Naive thymus-derived CD8-positive, alpha-beta T cell (primary cell): Measurements from ENCODE around the gene CTSZ. TPM values are rescaled to one million over a fixed set of nuclear protein-coding genes. Genes with fewer than 3 reads are reported as not detected.
A peak's percentile ranks its signal among the peaks of the same experiment; 100 is the strongest.
"Not testable (repeated sequence)": the region's sequence is repeated elsewhere in the genome, so short reads cannot be mapped to it uniquely, and the experiment has no call there.

Experiments
- ATAC-seq, 2 donors: fragments of 150-1000 bp; cut with Tn5 transposase in 1 of 2; sonication (Bioruptor Pico), chemical (Tn5 transposase) in 1 of 2; 1 replicate in 1 of 2; 2 replicates in 1 of 2; pipeline ENCODE4 v1.10.0; 2021; ENCODE audit warnings: mild to moderate bottlenecking in 2 of 2, moderate library complexity in 2 of 2
- POLR2A ChIA-PET: fragments of 350-600 bp; sonication (Branson Sonifier 250); formaldehyde crosslinking; loops from one replicate; lab custom pipeline; 2021; ENCODE audit warnings: antibody characterized with exemption; lab: Charles Lee
- DNase-seq, 10 donors: peaks; one replicate each; pipeline versions ENCODE4 v3.0.0 to v3.0.0-alpha.2; 2020 to 2022
- H3K27ac Mint-ChIP-seq, 10 donors: one replicate each; pipeline ENCODE4 v1.8.0; 2020 to 2022; ENCODE audit warnings: mild to moderate bottlenecking in 10 of 10, mixed read lengths in 10 of 10, moderate library complexity in 4 of 10, inconsistent platforms in 1 of 10
- H3K27me3 Mint-ChIP-seq, 5 donors: one replicate each; pipeline ENCODE4 v1.8.0; 2021 to 2022; ENCODE audit warnings: mixed read lengths in 5 of 5
- H3K36me3 Mint-ChIP-seq, 3 donors: one replicate each; pipeline ENCODE4 v1.8.0; 2020 to 2022; ENCODE audit warnings: mixed read lengths in 3 of 3, mild to moderate bottlenecking in 2 of 3, inconsistent platforms in 1 of 3
- H3K4me1 Mint-ChIP-seq, 4 donors: one replicate each; pipeline ENCODE4 v1.8.0; 2021 to 2022; ENCODE audit warnings: mixed read lengths in 4 of 4
- H3K4me3 Mint-ChIP-seq, 10 donors: one replicate each; pipeline ENCODE4 v1.8.0; 2020 to 2022; ENCODE audit warnings: mild to moderate bottlenecking in 10 of 10, mixed read lengths in 10 of 10, moderate library complexity in 6 of 10, inconsistent platforms in 1 of 10
- H3K9me3 Mint-ChIP-seq, 9 donors: one replicate each; pipeline ENCODE4 v1.8.0; 2020 to 2022; ENCODE audit warnings: mixed read lengths in 9 of 9, mild to moderate bottlenecking in 3 of 9, inconsistent platforms in 1 of 9, moderate library complexity in 1 of 9
- polyA plus RNA-seq, 3 donors: library from polyadenylated mRNA; unstranded; fragments of 300-500 nt; fragmentation: Illumina TruSeq; gene quantifications; one replicate each; pipeline ENCODE4 v1.2.3, GENCODE V29; 2021
- total RNA-seq, 8 experiments: library from RNA in 2 of 8; stranded (reverse) in 2 of 8; gene quantifications; one replicate each; pipeline ENCODE4 v1.2.3 and lab custom pipeline; 2021 to 2026

CTSZ gene
- total and polyA plus RNA-seq, 5 experiments from 2014 or later = 0.60 to 19.1 (median 2.9) TPM

DNA sequence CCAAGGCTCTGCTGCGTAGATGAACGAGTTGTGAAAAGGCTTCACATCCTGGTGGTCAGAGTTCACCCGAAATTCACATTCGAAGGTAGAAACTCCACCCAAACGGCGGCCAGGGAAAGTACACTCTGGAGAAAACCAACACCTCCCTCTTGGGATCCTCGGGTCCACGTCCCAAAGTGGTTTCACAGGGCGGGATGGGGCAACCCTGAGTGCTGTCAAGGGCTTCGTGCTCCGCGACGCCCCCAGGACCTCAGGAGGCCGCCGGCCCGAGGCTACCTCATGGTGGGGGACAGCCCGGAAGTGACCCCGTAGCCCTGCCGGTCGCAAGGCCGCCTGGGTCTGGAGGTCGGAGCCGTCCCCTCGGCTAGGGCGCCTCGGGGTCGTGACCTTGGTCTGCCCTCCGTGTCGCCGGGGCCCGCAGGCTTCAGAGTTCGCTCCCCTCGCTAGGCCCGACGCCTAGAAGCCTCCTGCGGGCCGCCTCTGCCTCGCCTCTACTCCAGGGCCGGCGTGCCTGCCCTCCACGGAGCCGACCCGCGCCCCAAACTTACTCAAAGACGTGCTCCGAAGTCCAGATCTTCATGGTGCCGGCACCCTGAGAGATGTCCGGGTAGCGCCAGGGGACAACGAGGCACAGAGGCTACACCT lies 35.2 kb upstream of the CTSZ start, which contains the start of gene PRELID3B:
TSS of gene PRELID3B (minus strand) at position 636 of the 645 bp plus-strand sequence. CDS start at position 580, 56 bp downstream.
- Mint-ChIP-seq H3K4me1 (peaks cover 20 to 56% (median 51%) of the 10 kb centered on the region in 4 donors), H3K36me3 (peaks cover 0 to 29% (median 8%) of the 10 kb centered on the region in 3 donors), H3K9me3 (no peaks in the 10 kb centered on the region), H3K27me3 (no peaks in the 10 kb centered on the region), H3K4me3 (peak within 1 kb of the TSS; percentile 63 to 94 (median 90)), H3K27ac (peak within 1 kb of the TSS; percentile 81 to 98 (median 94))
- ATAC-seq (peak; percentile 33 to 42), DNase-seq (peak in 5 of 10 donors; percentile 21 to 65 (median 26))
- POLR2A ChIA-PET = interaction anchor here (1.0 to 3.9 kb wide), 9 partner anchors 8 to 153 kb away, joined by 3 to 68 read pairs (median 5); partner anchors contain the start of genes ATP5F1E and NELFCD

DNA sequence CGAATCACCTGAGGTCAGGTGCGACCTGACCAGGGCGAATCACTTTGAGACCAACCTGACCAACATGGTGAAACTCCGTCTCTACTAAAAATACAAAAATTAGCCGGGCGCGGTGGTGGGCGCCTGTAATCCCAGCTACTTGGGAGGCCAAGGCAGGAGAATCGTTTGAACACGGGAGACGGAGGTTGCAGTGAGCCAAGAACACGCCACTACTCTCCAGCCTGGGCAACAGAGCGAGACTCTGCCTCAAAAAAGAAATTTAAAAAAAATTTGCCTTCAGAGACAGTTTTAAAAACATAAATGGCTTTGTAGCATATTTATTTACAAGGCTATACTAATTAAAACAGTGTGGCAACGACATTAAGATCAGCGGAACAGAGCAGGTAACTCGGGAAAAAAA lies 34.4 kb upstream of the CTSZ start:
- DNase-seq, H3K9me3 Mint-ChIP-seq, ATAC-seq, H3K27me3 Mint-ChIP-seq: not testable (repeated sequence)
- Mint-ChIP-seq H3K4me3 (peak overlapping the region; percentile 63 to 94 (median 86)), H3K4me1 (peaks cover 23 to 62% (median 54%) of the 10 kb centered on the region in 4 donors), H3K27ac (peak overlapping the region in 7 of 10 donors; percentile 21 to 91 (median 60)), H3K36me3 (peaks cover 0 to 37% (median 8%) of the 10 kb centered on the region in 3 donors)
- POLR2A ChIA-PET = interaction anchor here (1.0 to 3.9 kb wide), 4 partner anchors 9 to 152 kb away, joined by 3 to 68 read pairs (median 6); partner anchors contain the start of genes ATP5F1E and NELFCD

DNA sequence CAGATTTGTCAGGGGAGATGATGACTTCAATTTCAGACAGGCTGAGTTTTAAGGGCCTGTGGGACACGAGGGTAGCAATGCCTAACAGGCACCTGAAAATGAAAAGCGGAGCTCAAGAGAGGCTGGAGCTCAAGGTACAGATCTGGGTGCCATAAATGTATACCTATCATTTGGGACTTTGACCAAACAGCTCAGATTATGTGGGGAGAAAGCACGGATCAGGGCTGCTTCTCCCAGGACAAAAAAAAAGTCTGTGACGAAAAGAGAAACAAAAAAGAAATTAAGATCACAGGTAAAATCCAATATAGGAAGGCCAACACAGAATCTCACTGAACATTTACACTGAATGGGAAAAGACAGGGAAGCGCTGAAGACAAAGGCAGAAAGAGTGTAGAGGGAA lies 33.6 kb upstream of the CTSZ start:
- H3K4me1 Mint-ChIP-seq = peaks cover 23 to 62% (median 54%) of the 10 kb centered on the region in 4 donors
- peak overlapping the region in 9 of 10 donors; percentile 29 to 90 (median 40) for H3K27ac Mint-ChIP-seq
- no peaks in the 10 kb centered on the region for H3K9me3 Mint-ChIP-seq
- no peak for ATAC-seq
- no peaks in the 10 kb centered on the region for H3K27me3 Mint-ChIP-seq
- peaks cover 4 to 45% (median 12%) of the 10 kb centered on the region in 3 donors for H3K36me3 Mint-ChIP-seq
- POLR2A ChIA-PET = interaction anchor here (3.9 kb wide), 1 partner anchor 8 kb away, joined by 68 read pairs; the partner anchor contains the start of gene ATP5F1E
- H3K4me3 Mint-ChIP-seq = peak overlapping the region; percentile 63 to 94 (median 86)
- DNase-seq = no peak

DNA sequence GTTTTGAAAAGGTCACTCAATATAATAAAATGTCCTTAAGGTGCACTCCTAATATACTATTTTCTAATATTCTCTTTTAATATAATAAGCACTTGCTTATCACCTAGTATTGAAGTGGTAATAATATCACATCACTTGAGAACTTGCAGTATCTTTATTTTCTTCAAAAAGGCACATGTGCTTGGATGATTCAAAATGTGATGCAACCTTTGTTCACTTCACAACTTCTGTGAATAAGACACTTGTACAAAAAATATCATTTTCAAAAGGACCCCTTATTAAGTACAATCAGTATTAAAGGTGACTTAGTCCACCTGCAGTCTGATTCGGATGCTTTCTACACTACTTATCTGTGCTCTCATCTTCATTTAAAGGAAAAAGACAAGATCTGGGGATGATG lies 32.2 kb upstream of the CTSZ start:
- DNase-seq (no peak), ATAC-seq (no peak)
- Mint-ChIP-seq H3K27ac (peak overlapping the region in 4 of 10 donors; percentile 24 to 66 (median 42)), H3K4me1 (peaks cover 26 to 60% (median 50%) of the 10 kb centered on the region in 4 donors), H3K4me3 (peak overlapping the region in 3 of 10 donors; percentile 5 to 39 (median 10)), H3K9me3 (no peaks in the 10 kb centered on the region), H3K27me3 (no peaks in the 10 kb centered on the region), H3K36me3 (peaks cover 8 to 57% (median 20%) of the 10 kb centered on the region in 3 donors)
- POLR2A ChIA-PET = no interaction called here

DNA sequence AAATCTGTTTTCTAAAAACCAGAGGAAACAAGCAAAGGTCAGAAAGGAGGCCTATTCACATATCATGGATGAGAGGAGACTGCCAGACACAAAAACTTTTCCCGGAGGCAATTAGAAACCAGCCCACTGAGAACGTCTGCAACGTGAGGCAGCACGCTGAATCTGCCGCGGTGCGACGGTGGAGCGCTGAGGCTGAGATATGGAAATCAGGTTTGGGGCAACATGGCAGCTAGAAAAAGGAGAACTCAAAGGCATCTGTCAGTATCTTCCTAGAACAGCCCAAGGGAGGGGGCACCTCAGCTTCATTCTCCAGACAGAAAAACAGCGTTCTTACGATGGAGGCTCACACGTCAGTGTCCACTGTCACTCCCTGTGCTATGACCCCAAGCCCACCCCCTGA lies 30.3 kb upstream of the CTSZ start:
- no peak for DNase-seq
- H3K27ac Mint-ChIP-seq = peak overlapping the region in 2 of 10 donors; percentile 28 to 42
- peaks cover 26 to 52% (median 42%) of the 10 kb centered on the region in 4 donors for H3K4me1 Mint-ChIP-seq
- H3K36me3 Mint-ChIP-seq = peaks cover 8 to 65% (median 20%) of the 10 kb centered on the region in 3 donors
- no peaks in the 10 kb centered on the region for H3K9me3 Mint-ChIP-seq
- H3K27me3 Mint-ChIP-seq = no peaks in the 10 kb centered on the region
- no peak for ATAC-seq
- POLR2A ChIA-PET = no interaction called here
- no peak overlapping the region for H3K4me3 Mint-ChIP-seq

DNA sequence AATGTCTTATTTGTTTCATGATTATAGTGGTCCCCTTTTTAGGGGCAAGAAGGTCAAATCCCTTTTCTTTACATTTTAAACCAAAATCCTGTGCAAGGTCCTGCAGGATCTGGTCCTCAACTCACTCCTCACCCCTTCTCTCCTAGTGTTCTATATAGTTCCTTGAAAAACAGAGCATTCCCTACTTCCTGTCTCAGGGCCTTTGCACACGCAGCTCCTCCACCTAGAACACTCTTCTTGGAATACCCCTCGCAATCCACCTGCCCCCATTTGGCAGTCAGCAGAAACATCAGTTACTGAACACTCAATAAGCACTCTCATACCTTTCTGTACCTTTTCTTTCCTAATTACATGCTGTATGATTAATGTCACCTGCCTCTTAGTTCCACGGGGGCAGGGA lies 28.3 kb upstream of the CTSZ start:
- POLR2A ChIA-PET = no interaction called here
- H3K4me3 Mint-ChIP-seq = no peak overlapping the region
- ATAC-seq = no peak
- H3K9me3 Mint-ChIP-seq = no peaks in the 10 kb centered on the region
- H3K27ac Mint-ChIP-seq = peak overlapping the region in 4 of 10 donors; percentile 9 to 74 (median 37)
- peaks cover 24 to 47% (median 38%) of the 10 kb centered on the region in 4 donors for H3K4me1 Mint-ChIP-seq
- no peaks in the 10 kb centered on the region for H3K27me3 Mint-ChIP-seq
- peaks cover 8 to 64% (median 20%) of the 10 kb centered on the region in 3 donors for H3K36me3 Mint-ChIP-seq
- DNase-seq = no peak

DNA sequence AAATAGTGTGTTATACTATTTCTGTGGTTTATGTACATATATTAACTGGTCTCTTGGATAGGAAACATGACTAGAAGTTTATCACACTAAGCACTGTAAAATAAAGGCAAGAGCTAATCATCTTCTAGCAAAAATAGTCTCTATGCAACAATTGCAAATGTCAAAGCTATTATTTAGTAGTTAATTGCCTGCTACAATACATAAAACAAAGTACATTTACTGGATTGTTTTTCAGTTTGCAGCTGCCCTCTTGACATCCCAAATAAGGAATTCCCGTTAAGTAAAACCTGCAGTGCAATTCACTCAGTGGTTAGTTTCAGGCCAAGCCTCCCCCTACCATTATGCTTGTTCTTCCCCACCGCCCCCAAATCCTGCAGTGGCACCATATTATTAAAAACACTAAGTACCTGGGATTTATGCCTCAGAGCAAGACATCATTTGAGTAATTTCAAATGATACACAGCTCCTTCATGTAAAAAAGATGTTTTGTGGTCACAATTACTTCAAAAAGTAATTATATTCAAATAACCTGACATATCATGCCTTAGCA lies 26.6 kb upstream of the CTSZ start:
- Mint-ChIP-seq H3K36me3 (peaks cover 8 to 70% (median 26%) of the 10 kb centered on the region in 3 donors), H3K9me3 (no peaks in the 10 kb centered on the region), H3K27me3 (no peaks in the 10 kb centered on the region), H3K4me3 (peak overlapping the region in 5 of 10 donors; percentile 26 to 88 (median 48)), H3K27ac (peak overlapping the region in 5 of 10 donors; percentile 4 to 80 (median 10)), H3K4me1 (peaks cover 24 to 47% (median 38%) of the 10 kb centered on the region in 4 donors)
- ATAC-seq = no peak
- DNase-seq = no peak
- POLR2A ChIA-PET = interaction anchor here (1.5 to 4.1 kb wide), 5 partner anchors 8 to 1406 kb away, joined by 3 to 72 read pairs (median 12); partner anchors contain the start of gene PRELID3B

DNA sequence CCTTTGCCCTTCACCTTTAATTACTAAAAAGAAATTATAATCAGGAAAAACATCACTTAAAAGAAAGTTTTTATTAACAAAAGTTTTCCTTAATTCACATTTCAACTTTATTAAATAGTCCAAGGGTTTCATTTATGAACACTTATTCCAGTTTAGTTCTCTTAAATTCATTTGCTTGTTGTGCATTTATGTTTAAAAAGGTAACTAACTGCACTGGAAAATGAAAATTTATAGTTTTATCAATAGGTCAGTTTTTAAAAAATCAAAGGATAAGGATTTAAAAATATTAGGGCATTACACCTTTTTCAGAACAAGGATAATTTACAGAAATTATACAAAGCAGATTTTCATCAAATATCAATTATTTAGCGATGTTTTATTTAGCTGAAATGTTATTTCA lies 26.0 kb upstream of the CTSZ start:
- Mint-ChIP-seq H3K27ac (peak overlapping the region; percentile 88 to 96 (median 94)), H3K9me3 (no peaks in the 10 kb centered on the region), H3K27me3 (no peaks in the 10 kb centered on the region), H3K4me3 (peak overlapping the region; percentile 81 to 97 (median 88)), H3K36me3 (peaks cover 8 to 71% (median 30%) of the 10 kb centered on the region in 3 donors), H3K4me1 (peaks cover 23 to 48% (median 42%) of the 10 kb centered on the region in 4 donors)
- ATAC-seq (no peak), DNase-seq (no peak)
- POLR2A ChIA-PET = interaction anchor here (1.0 to 4.1 kb wide), 14 partner anchors 9 to 1405 kb away, joined by 3 to 72 read pairs (median 8); partner anchors contain the start of genes NELFCD and PRELID3B

DNA sequence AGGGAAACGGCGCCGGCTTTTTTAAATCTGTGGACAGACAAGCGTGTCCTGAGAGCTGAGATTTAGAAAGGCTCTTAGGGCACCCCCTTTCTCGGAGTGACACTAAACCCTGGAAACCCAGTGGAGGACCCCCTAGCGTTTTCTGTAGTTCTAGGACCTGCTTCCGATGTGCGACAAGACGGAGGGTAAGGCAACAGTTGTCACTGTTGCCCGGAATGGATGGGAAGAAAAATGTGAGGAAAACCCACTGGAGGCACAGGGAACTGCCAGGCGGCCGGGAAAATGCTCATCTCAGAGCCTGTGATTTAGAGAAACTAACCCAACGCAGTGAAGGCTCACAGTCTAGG lies 25.6 kb upstream of the CTSZ start:
- Mint-ChIP-seq H3K27ac (peak overlapping the region; percentile 88 to 96 (median 94)), H3K27me3 (no peaks in the 10 kb centered on the region), H3K4me1 (peaks cover 23 to 50% (median 46%) of the 10 kb centered on the region in 4 donors), H3K9me3 (no peaks in the 10 kb centered on the region), H3K36me3 (peaks cover 8 to 71% (median 27%) of the 10 kb centered on the region in 3 donors), H3K4me3 (peak overlapping the region; percentile 81 to 97 (median 88))
- ATAC-seq = peak; percentile 35 to 51
- POLR2A ChIA-PET = interaction anchor here (0.5 to 4.1 kb wide), 29 partner anchors 9 to 1635 kb away, joined by 3 to 72 read pairs (median 5); partner anchors contain the start of genes NELFCD, PRELID3B, STX16 and VAPB
- DNase-seq = no peak

DNA sequence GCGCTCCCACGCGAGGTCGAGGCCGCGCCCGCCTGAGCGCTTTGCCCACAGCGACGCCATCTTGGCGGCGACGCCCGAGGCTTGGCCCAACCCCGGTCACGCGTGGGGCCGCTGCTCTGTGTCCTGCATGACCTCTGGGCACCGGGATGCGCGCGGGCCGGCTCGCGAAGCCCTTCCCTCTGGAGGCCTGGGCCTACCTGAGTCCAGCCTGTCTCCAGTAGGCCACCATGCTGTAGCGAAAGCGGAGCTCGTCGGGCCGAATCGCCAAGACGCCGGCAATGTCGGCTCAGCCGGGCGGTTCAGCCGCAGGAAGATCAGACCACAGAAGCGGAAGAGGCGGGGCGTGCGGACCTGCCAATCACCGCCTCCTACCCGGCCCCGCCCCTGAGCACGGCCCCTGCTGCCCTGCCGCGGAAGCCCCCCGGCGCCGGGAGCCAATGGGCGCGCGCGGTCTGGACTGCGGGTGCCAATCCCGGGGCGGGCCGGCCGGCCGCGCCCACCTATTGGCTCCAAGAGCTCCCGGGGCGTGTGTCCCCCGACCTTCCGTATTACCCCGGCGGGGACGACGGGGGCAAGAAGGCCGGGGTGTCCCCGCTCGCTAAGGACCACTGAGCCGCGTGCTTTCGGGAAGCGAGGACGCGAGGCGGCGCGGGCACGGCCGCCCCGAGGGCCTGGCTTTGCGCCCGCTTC lies 25.1 kb upstream of the CTSZ start, which contains the start of gene ATP5F1E:
TSS of gene ATP5F1E (minus strand) at position 313 of the 690 bp plus-strand sequence. CDS start at position 229, 84 bp downstream.
- peak within 1 kb of the TSS; percentile 88 to 97 (median 96) for H3K27ac Mint-ChIP-seq
- no peaks in the 10 kb centered on the region for H3K27me3 Mint-ChIP-seq
- ATAC-seq (peak; percentile 95 to 96), DNase-seq (peak; percentile 94 to 99 (median 97))
- POLR2A ChIA-PET = interaction anchor here (0.5 to 4.1 kb wide), 38 partner anchors 10 to 1634 kb away, joined by 3 to 72 read pairs (median 4); partner anchors contain the start of genes NELFCD, PRELID3B, STX16 and TUBB1
- peaks cover 27 to 53% (median 50%) of the 10 kb centered on the region in 4 donors for H3K4me1 Mint-ChIP-seq
- H3K9me3 Mint-ChIP-seq = no peaks in the 10 kb centered on the region
- peaks cover 8 to 71% (median 26%) of the 10 kb centered on the region in 3 donors for H3K36me3 Mint-ChIP-seq
- H3K4me3 Mint-ChIP-seq = peak within 1 kb of the TSS; percentile 87 to 97 (median 94)

DNA sequence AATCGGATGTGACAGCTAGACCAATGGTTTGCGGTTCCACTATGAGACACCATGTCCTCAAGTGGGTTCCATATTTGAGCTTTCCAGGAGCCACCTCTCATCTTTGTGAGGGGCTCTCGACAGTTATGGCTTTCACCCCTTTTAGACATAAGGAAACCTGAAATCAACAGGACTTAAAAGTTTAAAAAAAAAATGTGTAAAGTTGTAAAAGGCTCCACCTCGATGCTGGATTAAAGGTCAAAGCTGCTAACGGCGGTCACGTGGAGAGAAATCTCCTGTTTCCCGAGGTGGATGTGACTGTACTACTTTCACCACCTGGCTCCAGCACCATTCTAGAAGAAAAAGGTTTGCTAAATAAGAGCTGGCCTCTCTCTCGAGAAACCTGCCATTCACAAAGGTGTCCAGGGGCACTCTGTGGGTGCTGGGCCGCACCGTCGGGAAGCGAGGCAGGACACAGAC lies 24.5 kb upstream of the CTSZ start:
- Mint-ChIP-seq H3K36me3 (peaks cover 8 to 71% (median 26%) of the 10 kb centered on the region in 3 donors), H3K4me3 (peak overlapping the region; percentile 87 to 97 (median 94)), H3K9me3 (no peaks in the 10 kb centered on the region), H3K27ac (peak overlapping the region; percentile 88 to 97 (median 95)), H3K27me3 (no peaks in the 10 kb centered on the region), H3K4me1 (peaks cover 28 to 54% (median 53%) of the 10 kb centered on the region in 4 donors)
- no peak for ATAC-seq
- peak in 2 of 10 donors; percentile 13 to 17 for DNase-seq
- POLR2A ChIA-PET = interaction anchor here (0.7 to 4.1 kb wide), 28 partner anchors 10 to 1634 kb away, joined by 3 to 72 read pairs (median 5); partner anchors contain the start of genes NELFCD, PRELID3B, STX16 and TUBB1
